NCI-H1417 treated with DMSO at 0.1 percent for 48 hours (cell line): ENCODE data around the gene LRRC9.
"Not testable (repeated sequence)": the region's sequence is repeated elsewhere in the genome, so short reads cannot be mapped to it uniquely, and the experiment has no call there.

Source experiments
- DNase-seq: peaks from one replicate; lab custom pipeline; 2025; lab: John Stamatoyannopoulos, UW

The LRRC9 gene

DNA sequence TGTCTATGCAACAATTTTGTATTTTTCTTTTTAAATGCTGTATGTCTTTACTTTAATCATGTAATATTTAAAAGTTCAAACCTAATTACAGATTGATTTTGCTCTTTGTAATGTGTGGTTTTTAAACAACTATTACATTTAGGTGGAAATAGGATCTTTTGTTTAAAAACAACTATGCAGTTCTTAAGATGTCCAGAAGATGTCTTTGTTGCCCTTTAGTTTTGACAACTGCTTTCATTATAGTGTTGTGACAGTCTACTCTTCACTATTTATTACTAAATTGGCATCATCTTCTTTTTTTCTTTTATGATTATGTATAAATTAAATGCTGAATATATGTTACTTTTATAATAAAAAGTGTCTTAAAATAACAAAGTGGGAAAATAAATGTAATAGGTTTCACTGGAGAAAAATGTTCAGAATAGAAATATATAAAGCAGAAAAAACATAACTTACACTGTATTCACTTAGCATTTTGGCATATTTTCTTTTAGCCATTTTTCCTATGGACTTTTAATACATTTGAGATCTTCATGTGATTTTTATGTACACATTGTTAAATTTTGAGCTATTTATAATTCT lies 144.6 kb downstream of the LRRC9 start:
- DNase-seq, result no peak

DNA sequence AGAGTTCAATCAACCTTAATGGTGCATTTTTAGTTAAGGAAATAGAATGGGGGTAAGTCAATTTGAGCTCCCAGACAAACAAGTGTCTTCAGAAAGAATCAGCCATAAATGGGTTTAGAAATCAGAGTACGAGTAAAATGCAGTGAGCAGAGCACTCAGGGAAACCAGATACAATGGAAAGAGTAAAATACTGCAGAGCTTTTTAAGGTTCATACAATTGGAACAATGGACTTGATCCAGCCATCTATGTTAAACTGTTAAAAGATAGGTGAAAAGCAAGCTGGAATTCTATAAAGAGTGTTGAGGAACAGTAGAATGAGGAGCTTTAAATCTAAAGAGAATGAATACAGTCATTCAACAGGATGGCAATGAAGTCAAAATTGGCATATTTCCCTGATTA lies 147.9 kb downstream of the LRRC9 start:
- no peak for DNase-seq

DNA sequence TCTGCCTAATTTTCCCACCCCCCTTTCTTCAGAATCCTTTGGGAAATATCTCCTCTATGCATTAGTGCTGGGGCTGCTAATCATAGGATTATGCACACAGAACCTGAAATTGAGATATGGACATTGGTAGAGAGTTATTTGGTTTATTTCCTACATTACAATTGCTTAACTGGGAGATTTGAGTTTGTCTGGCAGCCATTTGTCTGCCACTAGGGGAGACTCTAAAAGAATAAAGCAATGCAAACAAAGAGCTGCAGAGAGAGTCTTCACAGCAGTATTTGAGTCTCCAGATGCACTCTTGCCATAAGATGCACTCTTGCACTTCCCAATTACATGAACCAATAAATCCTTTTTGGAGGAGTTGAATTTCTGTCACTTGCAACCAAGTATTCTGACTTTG lies 159.8 kb downstream of the LRRC9 start:
- DNase-seq, result no peak

DNA sequence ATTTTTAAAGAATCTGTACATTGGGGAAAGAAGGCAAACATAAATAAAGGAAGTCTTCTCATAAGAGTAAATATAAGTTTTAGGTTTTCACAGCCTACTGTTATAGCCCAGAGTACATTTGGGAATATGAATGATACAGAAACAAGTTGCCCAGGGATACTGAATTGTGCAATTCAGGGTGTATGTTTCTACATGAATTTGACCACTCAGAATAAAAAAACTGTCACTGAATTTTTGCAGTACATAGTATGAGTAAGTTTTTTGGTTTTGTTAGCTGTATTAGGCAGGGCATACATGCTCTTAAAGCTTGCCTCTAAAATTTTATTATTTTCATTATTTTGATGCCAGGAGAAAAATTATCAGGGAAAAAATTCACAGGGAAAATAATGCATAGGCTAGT lies 165.1 kb downstream of the LRRC9 start:
- no peak for DNase-seq

DNA sequence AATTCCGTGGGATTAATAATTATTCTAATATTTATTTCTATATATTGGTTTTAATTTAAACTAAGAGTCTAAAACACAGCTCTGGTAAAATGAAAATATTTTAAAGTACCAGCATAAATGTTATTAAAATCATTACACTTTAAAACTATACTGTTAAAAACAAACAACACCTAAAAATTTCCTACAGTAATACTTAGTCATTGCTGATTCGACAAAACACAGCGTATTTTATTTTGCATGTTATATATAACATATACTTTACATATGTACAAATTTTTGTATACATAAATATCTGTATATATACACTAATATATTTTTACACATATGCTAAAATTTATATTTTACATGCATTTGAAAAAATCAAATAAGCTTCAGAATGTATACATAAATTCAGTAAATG lies 165.7 kb downstream of the LRRC9 start:
- DNase-seq, result no peak

DNA sequence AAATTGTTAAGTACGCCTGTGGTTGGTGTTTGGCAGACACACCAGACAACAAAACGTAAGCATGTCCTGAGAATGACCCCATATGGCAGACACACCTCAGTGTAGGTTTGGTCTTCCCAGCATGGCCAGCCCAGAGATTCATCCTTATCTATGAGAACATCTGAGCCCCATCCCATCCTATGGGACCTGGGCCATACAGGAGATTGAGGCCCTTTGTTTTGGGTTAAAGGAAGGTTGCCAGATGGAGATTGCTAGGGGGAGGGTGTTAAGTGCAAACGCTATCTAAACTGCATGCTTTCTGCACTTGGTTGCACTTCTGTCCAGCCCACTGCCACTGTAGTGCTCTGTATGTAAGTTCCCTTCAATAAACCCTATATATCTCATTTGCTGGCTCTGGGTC lies 167.7 kb downstream of the LRRC9 start:
- no peak for DNase-seq

DNA sequence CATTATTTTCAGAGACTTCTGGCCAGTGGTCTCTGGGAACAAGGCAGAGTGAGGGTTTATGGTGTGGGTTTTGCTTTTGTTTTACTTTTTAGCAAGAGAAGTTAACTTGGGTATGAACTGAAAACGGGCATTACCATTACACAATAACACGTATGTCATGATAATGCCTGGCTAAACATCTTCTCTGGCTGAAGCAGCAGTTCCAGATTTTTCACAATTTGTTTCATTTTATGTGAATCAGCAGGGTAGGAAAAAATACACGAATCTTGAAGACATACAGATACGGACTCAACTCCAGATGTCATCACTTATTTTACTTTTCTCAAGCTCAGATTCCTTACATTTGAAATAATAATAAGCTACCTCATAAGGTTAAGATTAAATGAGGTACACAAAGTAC lies 169.3 kb downstream of the LRRC9 start:
- no peak for DNase-seq

DNA sequence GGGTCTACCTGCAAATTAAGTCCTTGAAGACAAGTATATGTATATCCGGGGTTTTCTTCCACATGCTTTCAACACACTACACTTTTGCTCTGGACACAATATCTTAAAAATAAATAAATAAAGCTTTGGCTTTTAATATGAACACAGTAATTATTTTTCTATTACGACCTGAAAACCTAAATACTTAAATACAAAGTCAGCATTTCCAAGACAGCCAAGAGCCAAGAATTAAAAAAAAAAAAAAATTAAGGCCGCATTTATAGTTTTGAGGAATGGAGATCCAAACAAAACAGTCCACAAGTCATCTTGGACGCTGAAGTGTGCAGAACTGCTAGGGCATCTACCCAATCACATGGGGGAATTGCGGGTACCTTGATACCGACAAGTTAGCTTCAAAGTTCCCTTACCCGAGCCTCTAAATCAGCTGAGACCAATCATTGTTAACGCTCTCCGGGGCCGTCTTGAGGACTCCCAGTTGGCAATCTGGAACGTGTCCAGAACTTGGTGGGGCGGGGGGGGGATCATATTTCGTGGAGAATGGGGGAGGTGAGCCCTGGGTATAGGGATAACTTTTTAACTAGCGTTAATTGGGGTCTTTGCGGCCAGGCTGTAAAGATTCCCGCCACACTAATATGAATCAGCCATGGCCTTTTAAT lies 171.0 kb downstream of the LRRC9 start:
- no peak for DNase-seq

DNA sequence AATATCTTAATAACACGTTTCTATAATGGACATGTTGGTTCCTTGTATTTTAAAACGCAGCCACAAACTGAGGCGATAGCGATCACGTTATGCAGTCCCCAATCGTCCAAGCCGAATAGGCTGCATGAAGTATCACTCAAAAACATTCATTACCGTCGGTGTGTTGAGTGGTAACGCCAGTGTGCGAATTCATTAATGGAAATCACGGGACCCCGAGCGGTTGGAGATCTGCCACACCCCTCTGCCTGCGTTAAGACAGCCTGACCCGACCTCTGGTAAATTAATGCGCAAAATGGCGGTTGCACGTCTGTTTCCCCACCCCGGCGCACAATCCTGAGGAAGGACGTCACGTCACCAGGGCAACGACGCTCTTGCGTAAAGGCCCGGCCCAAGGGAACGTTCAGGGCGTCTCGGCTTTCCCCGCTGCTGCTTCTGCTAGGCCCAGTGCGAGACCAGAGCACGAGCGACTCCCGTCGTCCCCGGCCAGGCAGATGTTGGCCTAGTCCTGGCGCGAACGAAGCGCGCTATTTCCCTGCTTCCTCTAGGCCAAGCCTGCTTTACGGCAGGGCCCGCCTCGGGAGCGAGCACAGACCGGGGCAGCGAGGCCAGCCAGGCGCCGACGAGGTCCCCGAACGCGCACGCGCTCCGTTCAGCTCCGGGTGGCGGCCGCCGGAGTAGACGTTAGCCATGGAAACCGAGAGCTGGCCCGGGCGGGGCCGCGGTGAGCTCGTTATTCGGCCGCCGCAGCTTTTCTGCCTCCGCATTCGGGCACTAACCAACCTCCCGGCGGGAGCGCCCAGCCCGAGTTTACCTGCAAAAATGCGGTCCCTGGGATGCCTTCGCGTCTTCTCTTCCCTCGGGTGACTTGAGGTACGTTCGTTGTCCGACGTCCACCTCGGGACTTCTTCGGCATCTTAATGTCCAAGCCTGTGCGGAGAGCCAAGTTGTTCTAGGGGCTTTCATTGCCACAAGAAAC lies 171.9 kb downstream of the LRRC9 start, which contains the start of gene PCNX4:
PCNX4 (plus strand) TSS at position 374 of the 976 bp plus-strand sequence. CDS start 15,716 bp downstream, outside the sequence.
- no peak for DNase-seq

DNA sequence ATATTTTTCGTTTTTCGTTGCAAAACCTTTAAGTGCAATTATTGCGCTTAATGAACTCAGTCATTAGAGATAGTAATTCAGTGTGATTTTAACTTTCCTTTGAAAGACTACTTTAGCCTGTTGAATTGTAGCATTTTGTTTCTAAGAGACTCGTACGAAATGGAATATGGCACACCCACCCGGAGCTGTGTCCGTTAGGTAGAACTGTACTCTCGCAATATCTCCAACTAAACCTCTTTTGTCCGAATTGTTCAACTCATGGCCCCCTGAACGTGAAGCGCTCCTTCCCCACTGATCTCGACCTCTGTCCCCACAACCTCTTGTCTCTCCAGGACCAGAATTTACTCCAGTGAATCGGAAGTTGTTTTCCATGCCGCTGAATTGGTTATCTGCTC lies 172.6 kb downstream of the LRRC9 start:
- no peak for DNase-seq

DNA sequence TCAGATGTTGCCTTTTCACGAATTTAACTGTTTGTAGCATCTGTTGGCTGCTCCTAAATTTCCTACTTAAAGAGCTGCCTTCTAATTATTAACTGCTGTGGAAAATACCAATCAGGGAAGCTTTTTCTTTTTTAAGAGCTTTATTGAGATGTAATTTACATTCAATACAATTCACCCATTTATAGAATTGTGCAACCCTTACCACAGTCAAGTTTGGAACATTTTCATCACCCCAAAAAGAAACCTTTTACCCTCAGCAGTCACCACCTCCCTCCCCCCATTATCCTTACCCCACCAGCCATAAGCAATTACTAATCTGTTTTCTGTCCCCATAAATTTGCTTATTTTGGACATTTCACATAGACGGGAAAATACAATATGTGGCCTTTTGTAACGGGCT lies 173.1 kb downstream of the LRRC9 start:
- no peak for DNase-seq

DNA sequence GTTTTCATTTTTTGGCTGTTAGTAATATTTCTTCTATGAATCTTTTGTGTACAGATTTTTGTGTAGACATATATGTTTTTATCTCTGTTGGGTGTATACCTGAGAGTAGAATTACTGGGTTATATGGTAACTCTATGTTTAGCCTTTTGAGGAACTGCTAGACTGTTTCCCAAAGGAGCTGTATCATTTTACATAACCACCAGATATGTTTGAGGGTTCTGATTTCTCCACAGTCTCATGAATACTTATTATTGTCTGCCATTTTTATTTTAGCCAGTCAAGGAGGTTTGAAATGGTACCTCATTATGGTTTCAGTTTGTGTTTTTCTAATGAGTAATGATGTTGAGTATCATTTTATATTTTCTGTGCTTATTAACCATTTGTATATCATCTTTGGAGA lies 173.7 kb downstream of the LRRC9 start:
- no peak for DNase-seq

DNA sequence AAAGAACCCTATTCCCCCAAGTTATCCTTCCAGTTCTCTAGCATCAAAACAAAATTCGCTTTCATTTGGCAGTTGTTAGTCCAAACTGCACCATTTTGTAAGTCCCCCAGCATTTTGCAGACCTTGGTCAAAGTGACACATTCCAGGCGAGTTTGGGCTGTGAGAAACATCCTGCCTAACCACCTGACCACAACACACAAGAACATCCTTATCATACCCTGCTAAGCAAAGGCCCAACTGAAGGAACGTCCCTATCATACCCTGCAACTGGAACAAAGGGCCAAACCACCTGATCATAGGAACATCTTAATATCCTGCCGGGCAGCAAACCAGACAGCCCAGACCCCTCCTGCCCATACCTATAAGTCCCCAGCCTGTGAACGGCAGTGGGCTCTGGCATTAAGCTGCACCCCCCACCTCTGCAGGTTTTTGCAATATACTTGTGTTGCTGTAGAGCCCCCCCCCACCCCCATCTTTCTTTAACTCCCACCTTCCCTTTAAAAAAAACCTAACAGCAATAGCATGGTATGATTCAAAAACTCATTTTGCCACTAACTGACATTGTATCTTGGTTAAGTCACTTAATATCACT lies 174.5 kb downstream of the LRRC9 start:
- DNase-seq, result no peak

DNA sequence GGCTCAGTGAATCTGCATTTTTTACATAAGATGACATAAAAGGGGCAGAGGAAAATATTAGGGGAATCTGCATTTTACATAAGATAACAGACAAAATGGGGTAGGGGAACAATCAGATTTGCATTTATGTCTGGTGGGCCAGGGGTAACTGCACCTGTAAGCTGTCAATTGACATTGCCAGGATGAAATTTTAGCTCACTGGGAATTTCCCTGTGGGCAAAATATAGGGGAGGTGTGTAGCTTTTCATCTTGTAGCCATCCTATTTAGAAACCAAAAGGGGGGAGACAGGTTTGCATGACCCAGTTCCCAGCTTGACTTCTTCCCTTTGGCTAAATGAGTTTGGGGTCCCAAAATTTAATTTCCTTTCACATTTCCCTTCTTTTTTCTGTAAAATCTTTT lies 175.3 kb downstream of the LRRC9 start:
- DNase-seq, result no peak

DNA sequence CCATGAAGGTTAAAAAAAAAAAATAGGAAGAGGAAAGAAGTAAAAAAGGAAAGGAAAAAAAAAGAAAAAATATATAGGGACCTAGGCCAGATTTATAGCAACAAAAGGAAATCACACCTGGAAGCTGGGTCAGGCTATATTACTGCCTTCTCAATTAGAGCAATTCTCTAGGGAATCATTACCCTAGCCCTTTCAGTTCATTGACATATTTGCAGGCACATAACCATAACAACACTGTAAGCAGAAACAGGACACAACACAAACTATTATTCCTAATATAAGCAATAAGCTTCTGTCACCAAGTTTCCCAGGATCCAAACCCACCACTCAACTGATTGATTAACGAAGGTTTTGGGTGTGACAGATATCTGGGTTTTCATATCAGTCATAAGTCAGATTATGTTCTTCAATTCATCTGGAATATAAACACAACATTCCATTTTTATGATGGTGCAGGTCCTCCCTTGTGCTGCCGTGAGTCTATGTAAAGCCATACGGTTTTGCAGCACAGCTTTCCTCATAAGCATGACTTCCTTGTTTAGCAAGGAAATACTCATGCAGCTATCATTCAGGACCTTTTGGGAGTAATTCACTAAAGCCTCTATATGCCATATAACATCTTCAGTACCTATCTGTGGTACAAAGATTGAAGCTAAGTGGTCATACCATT lies 176.0 kb downstream of the LRRC9 start:
- no peak for DNase-seq

DNA sequence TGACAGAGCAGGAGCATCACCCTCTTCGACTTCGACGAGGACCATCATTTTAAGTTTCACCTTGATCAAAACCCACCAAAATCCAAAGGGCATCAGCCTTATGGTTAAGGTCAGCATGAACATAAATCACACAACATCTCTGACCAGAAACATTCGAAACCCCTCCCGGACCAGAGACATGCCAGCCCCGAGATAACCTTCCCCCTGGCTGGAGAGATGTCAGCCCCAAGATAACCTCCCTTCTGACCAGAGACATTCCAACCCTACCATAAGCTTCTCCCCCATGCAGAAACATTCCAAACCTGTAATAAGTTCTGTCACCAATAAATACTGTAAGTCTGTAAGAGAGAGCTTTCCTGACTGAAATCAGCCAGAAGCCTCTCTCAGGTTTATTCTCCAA lies 178.0 kb downstream of the LRRC9 start:
- no peak for DNase-seq

DNA sequence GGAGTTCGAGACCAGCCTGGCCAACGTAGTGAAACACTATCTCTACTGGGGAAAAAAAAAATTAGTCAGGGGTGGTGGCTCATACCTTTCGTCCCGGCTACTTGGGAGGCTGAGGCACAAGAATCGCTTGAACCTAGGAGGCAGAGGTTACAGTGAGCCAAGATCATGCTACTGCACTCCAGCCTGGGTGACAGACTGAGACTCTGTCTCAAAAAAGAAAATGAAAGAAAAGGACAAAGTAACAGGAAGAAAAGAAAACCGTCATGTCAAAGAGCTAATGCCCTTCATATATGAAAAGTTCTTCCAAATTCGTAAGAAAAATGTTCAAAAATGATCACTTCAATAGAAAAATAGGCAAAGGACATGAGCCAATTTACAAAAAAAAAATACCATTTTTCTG lies 179.9 kb downstream of the LRRC9 start:
- not testable (repeated sequence) for DNase-seq

DNA sequence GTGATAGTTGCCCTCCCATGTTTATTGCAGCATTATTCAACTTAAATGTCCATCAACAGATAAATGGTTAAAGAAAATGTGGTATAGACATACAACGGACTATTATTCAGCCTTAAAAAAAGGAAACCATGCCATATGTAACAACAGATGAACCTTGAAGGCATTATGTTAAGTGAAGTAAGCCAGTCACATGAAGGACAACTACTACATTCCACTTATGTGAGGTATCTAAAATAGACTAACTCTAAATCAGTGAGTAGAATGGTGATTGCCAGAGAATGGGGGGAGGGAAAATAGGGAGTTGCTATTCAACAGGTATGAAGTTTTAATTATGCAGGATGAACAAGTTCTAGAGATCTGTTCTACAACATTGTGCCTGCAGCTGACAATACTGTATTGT lies 181.8 kb downstream of the LRRC9 start:
- DNase-seq, result no peak

DNA sequence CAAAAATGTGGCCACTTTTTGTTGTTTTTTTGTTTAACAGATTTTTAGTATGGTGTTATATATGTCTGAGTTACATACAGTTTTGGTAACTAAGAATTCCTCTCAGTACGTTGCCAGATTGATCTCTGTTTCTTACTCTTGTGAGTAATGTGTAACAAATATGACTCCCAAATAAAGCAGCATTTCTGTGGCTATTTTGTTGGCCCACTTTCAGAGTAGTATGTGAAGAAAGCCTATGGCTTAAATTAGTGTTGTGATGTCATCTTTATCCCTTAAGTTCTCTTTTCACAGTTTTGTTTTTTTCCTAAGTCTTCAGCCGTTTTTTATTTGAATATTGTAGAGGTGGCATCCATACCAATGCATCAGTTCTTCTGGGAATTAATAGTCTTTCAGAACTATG lies 182.4 kb downstream of the LRRC9 start:
- no peak for DNase-seq

DNA sequence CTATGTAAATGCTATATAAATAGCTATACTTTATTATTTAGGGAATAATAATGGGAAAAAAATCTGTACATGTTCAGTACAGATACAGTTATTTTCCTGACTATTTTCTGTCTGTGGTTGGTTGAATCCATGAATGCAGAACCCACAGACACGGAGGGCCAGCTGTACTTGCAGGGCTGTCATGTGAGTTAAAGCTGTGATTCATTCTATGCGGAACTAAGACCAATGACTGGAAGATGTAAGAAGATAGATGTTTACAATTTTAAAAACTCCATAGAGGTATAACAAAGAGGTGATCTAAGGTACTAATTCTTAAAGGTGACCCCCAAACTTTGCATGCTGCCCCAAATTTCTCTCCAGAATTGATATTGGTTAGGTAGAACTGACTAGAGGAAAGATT lies 186.4 kb downstream of the LRRC9 start:
- no peak for DNase-seq

DNA sequence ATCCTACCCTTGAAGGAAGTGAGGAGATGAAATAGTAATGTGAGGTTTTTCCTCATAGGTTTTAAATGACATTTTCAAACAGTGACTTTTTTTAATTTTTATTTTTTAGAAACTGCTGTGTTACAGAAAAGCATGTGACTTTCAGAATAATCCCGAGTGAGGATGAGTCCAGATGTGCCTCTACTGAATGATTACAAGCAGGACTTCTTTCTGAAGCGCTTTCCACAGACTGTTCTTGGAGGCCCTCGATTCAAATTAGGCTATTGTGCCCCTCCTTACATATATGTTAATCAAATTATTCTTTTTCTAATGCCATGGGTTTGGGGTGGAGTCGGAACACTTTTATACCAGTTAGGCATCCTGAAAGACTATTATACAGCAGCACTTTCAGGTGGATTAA lies 187.5 kb downstream of the LRRC9 start:
- no peak for DNase-seq

DNA sequence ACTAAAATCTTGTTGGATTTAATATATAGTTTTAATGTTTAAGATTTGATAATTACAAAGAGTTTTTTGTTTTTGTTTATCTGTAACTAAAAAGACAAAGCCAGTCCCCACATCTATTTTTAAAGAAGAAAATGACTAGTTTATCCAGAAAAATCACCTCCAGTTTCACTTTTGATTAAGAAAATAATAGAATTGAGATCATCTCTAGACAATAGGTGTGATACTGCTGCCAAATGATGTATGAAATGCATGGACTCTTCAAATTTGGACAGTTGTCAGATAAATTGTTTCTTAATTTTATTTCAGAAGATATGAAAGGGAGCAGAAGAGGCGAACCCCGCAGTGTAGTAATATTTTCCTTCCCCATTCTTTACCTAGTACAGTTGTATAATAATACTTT lies 191.8 kb downstream of the LRRC9 start:
- no peak for DNase-seq
